GM21360 (cell line): ENCODE results near the gene ZNF622.
"Not testable (repeated sequence)": the region's sequence is repeated elsewhere in the genome, so short reads cannot be mapped to it uniquely, and the experiment has no call there.

Source experiments
- ATAC-seq: cut with Tn5 transposase; IDR thresholded peaks from one replicate; pipeline ENCODE4 v1.9.1; 2021; ENCODE audit warnings: mild to moderate bottlenecking, moderate library complexity; ENCODE audit not compliant: unreplicated experiment

ZNF622 gene

GRCh38 chr5:16436065-16436682 lies 29.4 kb downstream of the ZNF622 start:
- not testable (repeated sequence) for ATAC-seq

- no peak for ATAC-seq
Observed at GRCh38 chr5:16431490-16431889, 34.1 kb downstream of the ZNF622 start.

GRCh38 chr5:16430349-16431089 lies 35.1 kb downstream of the ZNF622 start:
- no peak for ATAC-seq

- no peak for ATAC-seq
Observed at GRCh38 chr5:16428359-16428758, 37.2 kb downstream of the ZNF622 start.

- ATAC-seq: no peak
Observed at GRCh38 chr5:16427587-16427986, 38.0 kb downstream of the ZNF622 start.

GRCh38 chr5:16418471-16418922 lies 47.1 kb downstream of the ZNF622 start:
- ATAC-seq: no peak

GRCh38 chr5:16417398-16418074 lies 48.1 kb downstream of the ZNF622 start:
- ATAC-seq: no peak

- no peak for ATAC-seq
Observed at GRCh38 chr5:16414861-16415260, 50.7 kb downstream of the ZNF622 start.

- no peak for ATAC-seq
Observed at GRCh38 chr5:16413166-16413860, 52.3 kb downstream of the ZNF622 start.

GRCh38 chr5:16412556-16412955 lies 53.0 kb downstream of the ZNF622 start:
- ATAC-seq: no peak

- ATAC-seq: no peak
Observed at GRCh38 chr5:16411741-16412455, 53.7 kb downstream of the ZNF622 start.

GRCh38 chr5:16411235-16411634 lies 54.4 kb downstream of the ZNF622 start:
- no peak for ATAC-seq

- ATAC-seq: no peak
Observed at GRCh38 chr5:16410338-16410737, 55.3 kb downstream of the ZNF622 start.

GRCh38 chr5:16406630-16407029 lies 59.0 kb downstream of the ZNF622 start:
- no peak for ATAC-seq

GRCh38 chr5:16406023-16406422 lies 59.6 kb downstream of the ZNF622 start:
- ATAC-seq: no peak
